GM18868 (cell line): ENCODE data around the gene ANO3.
"Not testable (repeated sequence)": the region's sequence is repeated elsewhere in the genome, so short reads cannot be mapped to it uniquely, and the experiment has no call there.

Source experiments
- ATAC-seq: cut with Tn5 transposase; IDR thresholded peaks from one replicate; pipeline ENCODE4 v1.9.1; 2021; ENCODE audit warnings: mild to moderate bottlenecking, moderate library complexity; ENCODE audit not compliant: unreplicated experiment

ANO3 gene

GRCh38 chr11:26618441-26618840 lies 286.5 kb downstream of the ANO3 start:
- no peak for ATAC-seq

- ATAC-seq, result peak; percentile 27
These were observed 288.5 kb downstream of the ANO3 start for GRCh38 chr11:26620282-26621045.

GRCh38 chr11:26621132-26621531 lies 289.2 kb downstream of the ANO3 start:
- ATAC-seq, result peak; percentile 32

- ATAC-seq, result no peak
These were observed 290.3 kb downstream of the ANO3 start for GRCh38 chr11:26622181-26622580.

GRCh38 chr11:26623076-26623659 lies 291.2 kb downstream of the ANO3 start:
- peak; percentile 90 for ATAC-seq

GRCh38 chr11:26626346-26626745 lies 294.4 kb downstream of the ANO3 start:
- no peak for ATAC-seq

- ATAC-seq, result peak; percentile 97
These were observed 300.8 kb downstream of the ANO3 start for GRCh38 chr11:26632691-26633159.

- ATAC-seq, result not testable (repeated sequence)
These were observed 311.4 kb downstream of the ANO3 start for GRCh38 chr11:26643314-26643713.

GRCh38 chr11:26649884-26650283 lies 318.0 kb downstream of the ANO3 start:
- ATAC-seq, result peak; percentile 93

GRCh38 chr11:26651916-26652315 lies 320.0 kb downstream of the ANO3 start:
- ATAC-seq, result no peak

- ATAC-seq, result no peak
These were observed 323.4 kb downstream of the ANO3 start for GRCh38 chr11:26655287-26655686.

GRCh38 chr11:26662916-26663315 lies 331.0 kb downstream of the ANO3 start:
- ATAC-seq, result no peak

- no peak for ATAC-seq
These were observed 333.1 kb downstream of the ANO3 start for GRCh38 chr11:26665036-26665435.

GRCh38 chr11:26665946-26666345 lies 334.0 kb downstream of the ANO3 start:
- ATAC-seq, result no peak

- peak; percentile 53 for ATAC-seq
These were observed 343.5 kb downstream of the ANO3 start for GRCh38 chr11:26675233-26675928.

- no peak for ATAC-seq
These were observed 344.7 kb downstream of the ANO3 start for GRCh38 chr11:26676641-26677040.

- no peak for ATAC-seq
These were observed 345.6 kb downstream of the ANO3 start for GRCh38 chr11:26677566-26677965.

- no peak for ATAC-seq
These were observed 355.4 kb downstream of the ANO3 start for GRCh38 chr11:26687351-26687750.

GRCh38 chr11:26688701-26689100 lies 356.8 kb downstream of the ANO3 start:
- ATAC-seq, result no peak

GRCh38 chr11:26696330-26696729 lies 364.4 kb downstream of the ANO3 start:
- ATAC-seq, result no peak

GRCh38 chr11:26698224-26698623 lies 366.3 kb downstream of the ANO3 start:
- no peak for ATAC-seq
